ENCODE measurements around the gene HOXB5. TPM values are rescaled to one million over a fixed set of nuclear protein-coding genes. Genes with fewer than 3 reads are reported as not detected.

Gene HOXB5
- total RNA-seq, 1 experiment from 2014 or later: 19.8 TPM

GRCh38 chr17:48642059-48642842 is 48.7 kb upstream of the HOXB5 start:
- no peaks in the 10 kb centered on the region for H3K9me2 ChIP-seq (ENCODE audit: insufficient read depth)
- no peak for DNase-seq (ENCODE audit: low read depth, low spot score)
- H2AFZ ChIP-seq (ENCODE audit: low read depth, low read length, poor library complexity, severe bottlenecking): no peak overlapping the region
- peaks cover 93% of the 10 kb centered on the region for H3K79me2 ChIP-seq (ENCODE audit: insufficient read depth, low read length)
- H3K4me2 ChIP-seq (ENCODE audit: low read length): no peak overlapping the region
- H3K27ac ChIP-seq (ENCODE audit: low read depth, low read length): no peak overlapping the region
- H3K36me3 ChIP-seq (ENCODE audit: control insufficient read depth in 1 of 2, insufficient read depth in 2 of 2, low read length in 2 of 2): peaks cover 0 to 15% of the 10 kb centered on the region in 2 experiments; a peak in 1 of 4 replicates
- ATAC-seq: no peak
- ChIA-PET RAD21 (ENCODE audit: low non-redundant PET in 1 of 2, low total read pairs in 2 of 2, uncharacterized antibody in 2 of 2, unreplicated experiment in 2 of 2) (no interaction called here), POLR2A (no interaction called here), CTCF (no interaction called here)
- intact Hi-C loops (cut with micrococcal nuclease): no loop called here
- H3K9ac ChIP-seq (ENCODE audit: low read length): no peak overlapping the region
- H4K20me1 ChIP-seq (ENCODE audit: insufficient read depth): no peaks in the 10 kb centered on the region
- H3K9me3 ChIP-seq (ENCODE audit: control insufficient read depth in 1 of 2, insufficient read depth in 1 of 2, low read depth in 1 of 2, low read length in 2 of 2): no peaks in the 10 kb centered on the region
- H3K4me3 ChIP-seq (replicated peaks in 1 of 2; ENCODE audit: low read depth in 1 of 2, low read length in 2 of 2): no peak overlapping the region
- BruUV-seq (replicated peaks): no TSS peak
- TF ChIP-seq JUND (IDR thresholded peaks at IDR 0.05): no peak
- no peak for TF ChIP-seq POLR2AphosphoS5 (IDR thresholded peaks at IDR 0.05; ENCODE audit: low read depth, low read length)
- no peak for TF ChIP-seq CEBPB (IDR thresholded peaks at IDR 0.05; ENCODE audit: low read depth)
- no peak for TF ChIP-seq RAD21 (IDR thresholded peaks at IDR 0.05; ENCODE audit: low read depth)
- no peak for TF ChIP-seq ZFX (IDR thresholded peaks at IDR 0.05)
- TF ChIP-seq YY1 (IDR thresholded peaks at IDR 0.05; ENCODE audit: extremely low read depth, insufficient replicate concordance, low read depth, low read length): no peak
- no peak for TF ChIP-seq EGR1 (IDR thresholded peaks at IDR 0.05; ENCODE audit: low read depth)
- no peaks in the 10 kb centered on the region for H3K27me3 ChIP-seq (ENCODE audit: insufficient read depth, low read length)
- H3K4me1 ChIP-seq (ENCODE audit: control insufficient read depth in 1 of 2, insufficient read depth in 2 of 2, low read length in 2 of 2): peaks cover 13 to 41% of the 10 kb centered on the region in 2 experiments; a peak in 3 of 4 replicates

GRCh38 chr17:48641541-48642058 is 48.0 kb upstream of the HOXB5 start:
- intact Hi-C loops (cut with micrococcal nuclease): no loop called here
- Histone ChIP-seq H3K9me2 (ENCODE audit: insufficient read depth) (no peaks in the 10 kb centered on the region), H3K36me3 (ENCODE audit: control insufficient read depth in 1 of 2, insufficient read depth in 2 of 2, low read length in 2 of 2) (peaks cover 0 to 18% of the 10 kb centered on the region in 2 experiments; a peak in 1 of 4 replicates), H3K9ac (ENCODE audit: low read length) (no peak overlapping the region), H3K27ac (ENCODE audit: low read depth, low read length) (no peak overlapping the region), H3K4me3 (replicated peaks in 1 of 2; ENCODE audit: low read depth in 1 of 2, low read length in 2 of 2) (no peak overlapping the region), H3K79me2 (ENCODE audit: insufficient read depth, low read length) (peaks cover 100% of the 10 kb centered on the region), H3K9me3 (ENCODE audit: control insufficient read depth in 1 of 2, insufficient read depth in 1 of 2, low read depth in 1 of 2, low read length in 2 of 2) (no peaks in the 10 kb centered on the region), H3K4me1 (ENCODE audit: control insufficient read depth in 1 of 2, insufficient read depth in 2 of 2, low read length in 2 of 2) (peaks cover 13 to 41% of the 10 kb centered on the region in 2 experiments; a peak in 3 of 4 replicates), H2AFZ (ENCODE audit: low read depth, low read length, poor library complexity, severe bottlenecking) (no peak overlapping the region), H3K27me3 (ENCODE audit: insufficient read depth, low read length) (no peaks in the 10 kb centered on the region), H3K4me2 (ENCODE audit: low read length) (no peak overlapping the region), H4K20me1 (ENCODE audit: insufficient read depth) (no peaks in the 10 kb centered on the region)
- ChIA-PET POLR2A (no interaction called here), CTCF (interaction anchor here (0.7 to 2.7 kb wide), 2 partner anchors 16 to 237 kb away, joined by 3 to 7 read pairs; partner anchors contain the start of gene HOXB9), RAD21 (ENCODE audit: low non-redundant PET in 1 of 2, low total read pairs in 2 of 2, uncharacterized antibody in 2 of 2, unreplicated experiment in 2 of 2) (no interaction called here)
- no TSS peak for BruUV-seq (replicated peaks)
- no peak for DNase-seq (ENCODE audit: low read depth, low spot score)
- TF ChIP-seq CTCF (IDR thresholded peaks at IDR 0.05 in 2 of 3, conservative IDR thresholded peaks at IDR 0.05 in 1 of 3; ENCODE audit: borderline replicate concordance in 1 of 3, insufficient read depth in 1 of 3, low read depth in 2 of 3, low read length in 2 of 3) (no peak), EZH2 (IDR thresholded peaks at IDR 0.05) (no peak), ATF3 (IDR thresholded peaks at IDR 0.05) (no peak)
- ATAC-seq: no peak

All from HCT116 (cell line).